GM20431 (cell line): Measurements from ENCODE around the gene SST.
"Not testable (repeated sequence)": the region's sequence is repeated elsewhere in the genome, so short reads cannot be mapped to it uniquely, and the experiment has no call there.

Source experiments
- in situ Hi-C: fragments of 300-500 bp; cut with MseI, MboI; formaldehyde crosslinking; loops from one replicate; pipeline ENCODE4 v1.15.0; 2020; ENCODE audit warnings: low sequenced_read_pairs; ENCODE audit not compliant: unreplicated experiment

SST gene

DNA sequence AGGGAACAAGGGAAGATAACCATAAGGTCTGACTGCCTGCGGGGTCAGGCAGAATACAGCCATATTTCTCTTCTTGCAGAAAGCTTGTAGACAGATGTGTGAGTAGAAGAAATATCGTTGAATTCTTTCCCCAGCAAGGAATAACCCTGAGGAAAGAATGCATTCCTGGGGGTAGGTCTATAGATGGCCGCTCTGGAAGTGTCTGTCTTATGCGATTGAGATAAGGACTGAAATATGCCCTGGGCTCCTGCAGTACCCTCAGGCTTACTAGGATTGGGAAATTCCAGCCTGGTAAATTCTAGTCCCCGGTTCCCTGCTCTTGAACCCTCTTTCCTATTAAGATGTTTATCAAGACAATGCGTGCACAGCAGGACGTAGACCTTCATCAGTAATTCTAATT lies 15.8 kb upstream of the SST start:
- in situ Hi-C loops, result no loop called here

DNA sequence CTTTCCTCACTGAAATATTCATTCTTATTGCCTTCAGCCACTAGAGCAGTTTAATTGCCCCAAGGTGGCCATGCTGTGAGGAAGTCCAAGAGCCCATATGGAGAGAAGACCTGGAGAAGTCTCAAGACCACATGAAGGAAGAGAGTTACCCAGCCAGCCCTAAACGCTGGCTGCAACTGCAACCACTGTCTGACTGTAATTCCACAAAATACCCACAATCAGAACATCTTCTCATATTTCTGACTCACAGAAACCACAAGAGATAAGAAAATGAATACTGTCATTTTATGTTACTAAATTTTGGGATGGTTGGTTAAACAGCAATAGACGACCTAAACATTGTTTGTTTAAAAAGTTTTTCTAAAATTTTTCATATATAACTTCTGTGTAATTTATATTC lies 14.7 kb upstream of the SST start:
- in situ Hi-C loops, result no loop called here

GRCh38 chr3:187684444-187684843 lies 14.2 kb upstream of the SST start:
- in situ Hi-C loops, result no loop called here

- in situ Hi-C loops, result not testable (repeated sequence)
These were observed 11.6 kb upstream of the SST start for GRCh38 chr3:187681756-187682155.

DNA sequence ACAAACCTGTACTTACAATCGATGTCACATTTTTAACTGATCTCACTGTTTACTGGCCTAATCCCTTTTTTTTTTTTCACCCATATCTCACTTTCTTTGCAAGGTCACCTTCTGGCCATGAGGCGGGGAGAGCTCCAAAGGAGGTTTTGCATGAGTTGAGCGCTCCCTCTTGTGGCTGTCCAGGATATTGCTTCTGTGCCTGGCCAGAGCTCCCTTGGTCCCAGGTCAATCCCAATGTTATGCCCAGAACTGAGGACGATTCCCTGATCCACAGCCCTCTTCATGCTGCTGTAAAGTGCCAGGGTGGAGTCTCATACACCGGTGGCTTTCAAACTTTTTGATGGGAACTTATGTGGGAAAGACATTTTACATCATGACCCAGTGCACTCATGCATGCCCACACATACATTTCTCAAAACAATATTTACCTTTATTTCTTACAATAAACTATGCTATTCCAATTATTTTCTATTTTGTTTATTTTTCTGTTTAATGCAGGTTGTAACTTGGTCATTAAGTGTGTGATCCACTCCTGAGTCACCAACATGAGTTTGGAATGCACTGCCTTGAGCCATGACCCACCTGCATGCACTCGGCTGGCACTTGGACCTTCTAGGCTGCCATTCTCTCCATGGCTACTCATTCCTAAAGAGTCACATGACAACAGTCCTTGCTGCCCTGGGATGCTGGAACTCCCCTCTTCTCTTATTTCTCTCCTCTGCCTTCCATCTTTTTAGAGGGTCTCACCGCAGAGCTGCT lies 9.6 kb upstream of the SST start:
- in situ Hi-C loops, result loop anchor here (5.0 kb wide), 1 partner anchor 363 kb away; no protein-coding TSS in a partner anchor

- in situ Hi-C loops, result loop anchor here (5.0 kb wide), 1 partner anchor 361 kb away; no protein-coding TSS in a partner anchor
These were observed 8.6 kb upstream of the SST start for GRCh38 chr3:187678726-187679268.

DNA sequence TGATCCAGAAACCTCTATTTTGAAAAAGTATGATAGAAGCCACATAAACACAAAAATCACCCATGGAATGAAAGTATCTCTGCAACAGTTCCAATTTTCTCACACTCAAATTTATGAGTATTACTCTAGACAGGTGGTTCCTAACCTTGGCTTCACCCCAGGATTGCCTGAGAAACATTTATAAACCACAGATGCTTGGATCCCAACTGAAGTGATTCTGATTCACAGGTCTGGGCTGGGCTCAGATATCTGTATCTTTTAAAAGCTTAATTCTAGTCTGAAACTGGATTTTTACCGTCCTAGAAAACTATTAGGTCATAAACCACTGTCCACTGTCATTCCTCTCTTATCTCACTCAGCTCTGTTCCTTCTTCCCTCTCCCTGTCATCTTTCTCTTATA lies 7.4 kb upstream of the SST start:
- in situ Hi-C loops, result loop anchor here (5.0 kb wide), 1 partner anchor 360 kb away; no protein-coding TSS in a partner anchor

DNA sequence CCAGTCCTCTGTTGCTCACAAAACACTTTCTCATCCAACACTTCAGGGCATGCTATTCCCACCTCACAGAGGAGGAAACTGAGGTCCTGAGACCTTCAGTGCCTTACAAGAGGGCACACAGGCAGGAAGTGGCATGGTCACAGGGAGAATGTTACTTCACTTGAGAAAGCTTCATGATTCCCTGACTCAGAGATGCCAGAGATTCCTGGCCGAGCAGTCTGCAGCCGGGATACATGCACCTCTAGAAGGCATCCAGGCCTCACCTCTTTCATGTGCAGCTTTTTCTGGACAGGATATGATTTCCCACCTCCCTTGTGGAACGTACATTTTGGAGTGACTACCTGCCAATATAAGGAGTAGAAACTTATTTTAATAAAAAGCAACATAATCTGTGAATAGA lies 2.8 kb upstream of the SST start:
- in situ Hi-C loops, result no loop called here

DNA sequence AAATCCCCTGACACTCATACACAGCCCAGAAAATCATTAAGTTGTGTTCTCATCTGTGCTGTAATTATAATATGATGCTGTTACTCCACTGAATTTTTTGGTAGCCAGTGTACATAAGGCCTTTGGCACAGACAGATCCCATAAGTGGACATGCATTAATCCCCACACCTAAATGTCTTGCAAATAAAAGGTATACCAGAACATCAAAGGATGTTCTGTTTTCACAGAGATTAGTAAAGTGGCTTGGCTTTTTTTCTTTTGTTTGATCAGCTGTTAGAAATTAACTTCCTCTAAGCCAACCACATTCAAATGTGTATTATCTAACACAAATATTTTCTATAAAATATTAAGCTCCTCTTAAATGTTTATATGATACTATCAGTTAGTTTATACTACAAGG lies 2.7 kb downstream of the SST start:
- in situ Hi-C loops, result no loop called here

DNA sequence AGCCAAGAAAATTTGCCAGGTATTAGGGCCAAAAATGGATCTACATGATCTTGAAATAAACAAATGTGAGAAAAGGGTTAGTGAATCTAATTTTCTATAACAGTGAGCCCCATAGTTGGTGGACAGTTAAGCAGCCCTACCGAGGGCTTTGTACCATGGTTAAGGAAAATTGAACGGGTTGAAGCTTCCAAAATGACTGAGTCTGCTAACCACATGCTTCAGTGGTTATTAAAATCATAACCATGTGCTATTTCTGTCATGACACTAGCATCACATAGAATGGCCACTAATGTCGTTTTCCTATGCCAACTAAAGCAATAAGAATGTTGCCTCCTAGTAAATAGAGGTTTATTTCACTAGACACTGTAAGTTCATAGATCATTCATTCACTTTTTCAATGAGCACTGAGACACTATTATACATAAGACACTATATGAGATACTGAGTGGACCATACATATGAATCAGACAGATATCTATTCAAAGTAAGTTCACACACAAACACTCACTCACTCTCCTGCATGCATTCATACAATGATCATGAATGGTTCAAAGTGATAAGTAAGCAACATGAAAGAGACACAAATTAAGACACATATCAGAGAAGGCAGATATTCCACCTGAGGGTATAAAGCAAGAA lies 4.3 kb downstream of the SST start:
- in situ Hi-C loops, result no loop called here

DNA sequence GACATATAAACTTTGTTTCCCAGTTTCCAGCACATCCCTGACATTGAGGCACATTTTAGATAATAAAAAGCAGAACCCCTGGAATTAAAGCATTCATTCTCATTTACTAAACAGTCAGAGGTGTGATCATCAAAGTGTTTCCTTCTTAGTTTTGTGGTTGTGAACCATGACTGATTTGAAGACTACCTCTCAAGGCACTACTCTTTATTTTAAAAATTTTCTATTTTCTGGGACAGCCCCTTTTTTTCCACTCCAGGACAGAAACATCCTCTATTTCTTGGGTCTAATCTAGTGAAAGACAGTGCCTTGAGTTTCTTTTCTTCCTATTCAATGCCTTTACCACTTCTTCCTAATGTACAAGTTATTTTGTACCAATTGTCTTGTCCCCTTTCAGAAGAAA lies 5.2 kb downstream of the SST start:
- in situ Hi-C loops, result no loop called here

DNA sequence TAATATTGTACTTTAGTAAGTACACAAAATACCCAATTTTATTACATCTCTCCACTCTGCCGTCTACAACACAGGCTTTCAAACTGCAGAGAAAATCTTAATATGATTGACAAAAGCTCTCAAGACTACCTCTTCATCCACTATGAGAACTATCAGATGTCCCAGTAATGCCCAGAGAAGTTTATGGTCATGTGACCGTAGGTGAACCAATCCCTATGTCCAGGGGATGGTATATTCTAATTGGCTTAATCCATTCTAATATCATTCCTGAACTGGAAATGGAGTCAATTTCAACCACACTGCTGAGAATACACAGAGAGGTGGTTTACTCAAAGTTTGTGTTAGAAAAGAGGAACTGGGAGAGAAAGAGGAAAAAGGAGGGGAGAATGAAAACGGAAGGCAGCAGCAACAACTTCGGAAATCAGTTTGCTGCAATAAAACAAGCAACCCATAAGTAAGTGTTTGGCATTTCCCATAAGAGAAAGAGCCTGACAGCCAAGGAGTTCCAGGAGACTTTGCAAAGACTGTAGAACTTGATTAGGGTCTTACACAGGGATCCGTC lies 7.3 kb downstream of the SST start:
- in situ Hi-C loops, result no loop called here

- in situ Hi-C loops, result no loop called here
These were observed 8.9 kb downstream of the SST start for GRCh38 chr3:187661267-187661666.

GRCh38 chr3:187651282-187651681 lies 18.9 kb downstream of the SST start:
- in situ Hi-C loops, result no loop called here

GRCh38 chr3:187648177-187648576 lies 22.0 kb downstream of the SST start:
- in situ Hi-C loops, result no loop called here

DNA sequence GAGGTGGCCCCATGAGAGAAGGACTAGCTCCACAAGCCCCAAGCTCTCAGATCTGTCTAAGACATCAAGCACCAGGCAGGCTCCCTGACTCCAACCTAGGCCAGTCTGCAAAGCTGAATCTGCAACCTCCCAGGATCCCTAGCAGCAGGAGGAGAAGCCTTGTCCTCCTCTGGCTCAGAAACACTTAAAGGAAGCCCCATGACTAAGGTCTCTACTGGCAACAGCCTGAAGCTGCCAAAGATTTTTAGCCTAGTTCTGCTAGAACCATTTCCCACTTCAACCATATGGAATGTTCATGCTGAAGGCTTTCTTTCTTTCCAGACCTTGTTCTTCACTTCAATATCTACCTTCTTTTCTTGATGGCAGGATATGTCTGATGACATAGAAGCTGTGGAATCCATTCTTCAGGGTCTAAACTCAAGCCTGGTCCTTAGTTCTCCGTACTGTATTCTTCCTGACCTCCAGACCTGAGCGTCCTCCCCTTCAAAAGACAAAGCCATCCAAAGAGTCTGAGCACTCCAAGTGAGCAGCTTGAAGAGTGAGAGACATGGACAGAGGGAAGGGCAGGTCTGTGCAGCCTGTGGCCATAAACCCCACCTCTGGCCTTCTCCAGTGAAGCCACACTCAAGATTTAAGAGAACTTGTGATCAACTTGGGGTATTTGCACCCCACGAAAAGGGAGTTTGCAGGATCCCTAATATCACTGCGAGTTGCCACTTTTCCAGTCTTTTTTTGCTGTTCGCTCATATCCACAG lies 23.1 kb downstream of the SST start:
- in situ Hi-C loops, result no loop called here

- in situ Hi-C loops, result not testable (repeated sequence)
These were observed 24.8 kb downstream of the SST start for GRCh38 chr3:187645379-187645778.

DNA sequence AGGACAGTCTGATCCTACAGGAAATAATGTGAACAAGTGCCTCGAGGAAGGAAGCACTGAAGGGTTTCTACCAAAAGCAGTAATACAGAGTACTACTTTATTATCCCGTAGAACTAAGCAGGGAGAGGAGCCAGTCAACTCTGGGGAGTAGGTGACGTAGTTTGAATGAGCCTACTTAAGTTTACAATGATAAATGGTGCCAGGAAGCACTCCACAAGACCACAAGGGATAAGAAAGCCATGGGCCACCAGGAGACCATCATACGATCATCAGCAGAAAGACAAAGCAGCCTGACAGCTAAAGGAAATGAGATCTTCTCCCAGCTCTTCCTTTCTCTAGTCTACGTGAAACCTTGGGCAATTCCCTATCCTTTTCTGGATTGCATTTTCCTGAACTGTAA lies 27.3 kb downstream of the SST start:
- in situ Hi-C loops, result no loop called here

DNA sequence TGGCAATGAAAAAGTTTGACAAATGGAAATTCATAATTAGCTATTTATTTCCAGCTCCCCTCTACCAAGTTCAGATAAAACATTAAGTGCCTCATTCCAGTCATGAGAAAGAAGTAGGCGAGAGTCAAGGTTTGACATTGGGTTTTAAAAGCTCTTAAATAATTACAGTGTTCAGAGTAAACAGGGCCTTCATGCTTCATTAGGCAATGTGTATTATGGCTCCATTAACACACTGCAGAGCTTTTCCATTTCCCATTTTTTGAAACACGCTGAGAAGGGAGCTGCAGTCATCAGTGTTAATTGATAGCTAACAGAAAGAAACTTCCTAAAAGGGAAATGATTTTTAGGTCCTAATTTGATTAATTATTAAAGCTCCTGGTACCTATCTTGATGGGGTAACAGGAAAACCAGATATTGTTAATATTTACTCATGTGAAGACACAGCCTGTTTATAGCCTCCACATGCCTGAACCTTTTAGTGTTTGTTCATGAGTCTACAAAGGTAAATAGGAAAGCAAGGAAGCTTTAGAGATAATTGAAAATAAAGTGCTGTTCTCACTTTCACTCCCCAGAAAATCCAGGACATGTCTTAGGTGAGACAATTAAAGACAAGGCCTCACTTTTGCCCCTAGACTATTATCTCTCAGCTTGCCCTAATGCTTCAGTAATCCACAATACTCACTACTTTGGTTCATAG lies 28.7 kb downstream of the SST start:
- in situ Hi-C loops, result no loop called here

GRCh38 chr3:187640569-187641059 lies 29.6 kb downstream of the SST start:
- in situ Hi-C loops, result no loop called here
